GM10847 (cell line): Measurements from ENCODE around the gene NMNAT2.

ENCODE experiments used
- POLR2A ChIP-seq: IDR thresholded peaks from 2 replicates; pipeline ENCODE4 v1.6.1; 2011; ENCODE audit not compliant: insufficient read length; ENCODE audit errors: extremely low read depth

NMNAT2 gene

GRCh38 chr1:183417772-183418491 lies at the start of gene NMNAT2:
Gene NMNAT2, minus strand, starts transcription at chr1:183418380. Its CDS starts 113 bp downstream, at chr1:183418267.
- TF ChIP-seq POLR2A: no peak

- no peak for TF ChIP-seq POLR2A
Observed at GRCh38 chr1:183467687-183468086, 49.5 kb upstream of the NMNAT2 start.

GRCh38 chr1:183466781-183467180 lies 48.6 kb upstream of the NMNAT2 start:
- no peak for TF ChIP-seq POLR2A

GRCh38 chr1:183463566-183463965 lies 45.4 kb upstream of the NMNAT2 start:
- no peak for TF ChIP-seq POLR2A

- TF ChIP-seq POLR2A: no peak
Observed at GRCh38 chr1:183461350-183461749, 43.2 kb upstream of the NMNAT2 start.

- no peak for TF ChIP-seq POLR2A
Observed at GRCh38 chr1:183460596-183460995, 42.4 kb upstream of the NMNAT2 start.

- no peak for TF ChIP-seq POLR2A
Observed at GRCh38 chr1:183457449-183457848, 39.3 kb upstream of the NMNAT2 start.

GRCh38 chr1:183456826-183457225 lies 38.6 kb upstream of the NMNAT2 start:
- TF ChIP-seq POLR2A: no peak

- TF ChIP-seq POLR2A: no peak
Observed at GRCh38 chr1:183454377-183454776, 36.2 kb upstream of the NMNAT2 start.

GRCh38 chr1:183450093-183450492 lies 31.9 kb upstream of the NMNAT2 start:
- no peak for TF ChIP-seq POLR2A

- TF ChIP-seq POLR2A: no peak
Observed at GRCh38 chr1:183449223-183449770, 31.1 kb upstream of the NMNAT2 start.

- TF ChIP-seq POLR2A: no peak
Observed at GRCh38 chr1:183444243-183444642, 26.1 kb upstream of the NMNAT2 start.

- no peak for TF ChIP-seq POLR2A
Observed at GRCh38 chr1:183443466-183443865, 25.3 kb upstream of the NMNAT2 start.

- no peak for TF ChIP-seq POLR2A
Observed at GRCh38 chr1:183443011-183443410, 24.8 kb upstream of the NMNAT2 start.

GRCh38 chr1:183438060-183438459 lies 19.9 kb upstream of the NMNAT2 start:
- no peak for TF ChIP-seq POLR2A

- no peak for TF ChIP-seq POLR2A
Observed at GRCh38 chr1:183435497-183435896, 17.3 kb upstream of the NMNAT2 start.

- TF ChIP-seq POLR2A: no peak
Observed at GRCh38 chr1:183433703-183434102, 15.5 kb upstream of the NMNAT2 start.
